A673 (cell line): ENCODE measurements around the gene IFT57.

ENCODE experiments used
- EZH2 ChIP-seq: fragments of 200-600 bp; sonication (generic); IDR thresholded peaks from 2 replicates; pipeline ENCODE4 v1.6.1; 2017; ENCODE audit warnings: borderline replicate concordance, low read depth, mild to moderate bottlenecking, mixed read lengths, antibody characterized with exemption, low read length; ENCODE audit not compliant: poor library complexity, severe bottlenecking
- TF ChIP-seq, protein P1 (sequence below): fragments of 300-800, 200-600 bp; sonication (generic); conservative IDR thresholded peaks from 2 replicates; pipeline ENCODE4 v1.5.1; 2017; ENCODE audit warnings: low read depth, mild to moderate bottlenecking, antibody characterized with exemption, low read length, moderate library complexity, mixed read lengths

DNA sequence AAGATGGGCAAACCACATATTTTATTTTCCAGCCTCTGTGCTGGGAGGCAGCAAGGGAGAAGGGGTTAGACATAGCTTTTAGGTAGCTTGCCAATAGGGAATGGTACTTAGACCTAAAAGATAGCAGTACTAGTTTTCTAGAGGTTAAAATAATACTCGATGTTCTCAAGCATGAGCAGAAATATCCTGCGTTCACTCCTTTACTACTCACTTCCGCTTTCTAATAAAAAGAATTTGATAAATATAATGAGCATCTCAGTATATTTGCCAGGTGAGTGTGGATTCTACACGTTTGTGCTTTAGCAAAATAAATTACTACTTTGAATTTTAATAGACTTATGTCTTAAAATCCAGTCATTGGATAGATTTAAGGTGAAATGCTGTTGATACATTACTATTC lies 92.0 kb downstream of the IFT57 start:
- TF ChIP-seq, protein P1, sequence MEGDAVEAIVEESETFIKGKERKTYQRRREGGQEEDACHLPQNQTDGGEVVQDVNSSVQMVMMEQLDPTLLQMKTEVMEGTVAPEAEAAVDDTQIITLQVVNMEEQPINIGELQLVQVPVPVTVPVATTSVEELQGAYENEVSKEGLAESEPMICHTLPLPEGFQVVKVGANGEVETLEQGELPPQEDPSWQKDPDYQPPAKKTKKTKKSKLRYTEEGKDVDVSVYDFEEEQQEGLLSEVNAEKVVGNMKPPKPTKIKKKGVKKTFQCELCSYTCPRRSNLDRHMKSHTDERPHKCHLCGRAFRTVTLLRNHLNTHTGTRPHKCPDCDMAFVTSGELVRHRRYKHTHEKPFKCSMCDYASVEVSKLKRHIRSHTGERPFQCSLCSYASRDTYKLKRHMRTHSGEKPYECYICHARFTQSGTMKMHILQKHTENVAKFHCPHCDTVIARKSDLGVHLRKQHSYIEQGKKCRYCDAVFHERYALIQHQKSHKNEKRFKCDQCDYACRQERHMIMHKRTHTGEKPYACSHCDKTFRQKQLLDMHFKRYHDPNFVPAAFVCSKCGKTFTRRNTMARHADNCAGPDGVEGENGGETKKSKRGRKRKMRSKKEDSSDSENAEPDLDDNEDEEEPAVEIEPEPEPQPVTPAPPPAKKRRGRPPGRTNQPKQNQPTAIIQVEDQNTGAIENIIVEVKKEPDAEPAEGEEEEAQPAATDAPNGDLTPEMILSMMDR: no peak
- TF ChIP-seq EZH2: no peak
